ENCODE results near the gene FKBP3. TPM values are rescaled to one million over a fixed set of nuclear protein-coding genes. Genes with fewer than 3 reads are reported as not detected.

Gene FKBP3
- total RNA-seq, 4 donors from 2014 or later: 18.6 to 37.7 (median 23.7) TPM

GRCh38 chr14:45078323-45078722, 56.0 kb downstream of the FKBP3 start:
- TF ChIP-seq CTCF (IDR thresholded peaks at IDR 0.05): no peak
- DNase-seq (ENCODE audit: low spot score): no peak
- ATAC-seq (ENCODE audit: low FRiP score): no peak

- DNase-seq (ENCODE audit: low spot score) (no peak), ATAC-seq (ENCODE audit: low FRiP score) (no peak)
- no peak for TF ChIP-seq CTCF (IDR thresholded peaks at IDR 0.05)
These were observed 60.9 kb downstream of the FKBP3 start for GRCh38 chr14:45073231-45073879.

- DNase-seq (ENCODE audit: low spot score) (no peak), ATAC-seq (ENCODE audit: low FRiP score) (no peak)
- TF ChIP-seq CTCF (IDR thresholded peaks at IDR 0.05): no peak
These were observed 62.2 kb downstream of the FKBP3 start for GRCh38 chr14:45072126-45072525.

GRCh38 chr14:45070215-45070614, 64.1 kb downstream of the FKBP3 start:
- TF ChIP-seq CTCF (IDR thresholded peaks at IDR 0.05): no peak
- DNase-seq (ENCODE audit: low spot score) (no peak), ATAC-seq (ENCODE audit: low FRiP score) (no peak)

- TF ChIP-seq CTCF (IDR thresholded peaks at IDR 0.05): no peak
- ATAC-seq (ENCODE audit: low FRiP score) (no peak), DNase-seq (ENCODE audit: low spot score) (no peak)
These were observed 65.9 kb downstream of the FKBP3 start for GRCh38 chr14:45068396-45068795.

- ATAC-seq (ENCODE audit: low FRiP score) (no peak), DNase-seq (ENCODE audit: low spot score) (no peak)
- TF ChIP-seq CTCF (IDR thresholded peaks at IDR 0.05): no peak
These were observed 67.6 kb downstream of the FKBP3 start for GRCh38 chr14:45066667-45067066.

- TF ChIP-seq CTCF (IDR thresholded peaks at IDR 0.05): no peak
- no peak for DNase-seq (ENCODE audit: low spot score)
- ATAC-seq (ENCODE audit: low FRiP score): no peak
These were observed 68.3 kb downstream of the FKBP3 start for GRCh38 chr14:45065956-45066355.
